ENCODE data around the gene ZNF280D.

- TF ChIP-seq CTCF (IDR thresholded peaks at IDR 0.05) (no peak), POLR2A (IDR thresholded peaks at IDR 0.05) (no peak)
These were observed 85.0 kb downstream of the ZNF280D start for GRCh38 chr15:56648311-56648710.

All from adrenal gland (tissue), 5 donors.